ENCODE measurements around the gene BCL11A. TPM values are rescaled to one million over a fixed set of nuclear protein-coding genes. Genes with fewer than 3 reads are reported as not detected.

The BCL11A gene
- polyA plus RNA-seq, 2 of the 4 experiments (the other 2 are of a cell fraction) = 0.12 to 0.13 TPM

DNA sequence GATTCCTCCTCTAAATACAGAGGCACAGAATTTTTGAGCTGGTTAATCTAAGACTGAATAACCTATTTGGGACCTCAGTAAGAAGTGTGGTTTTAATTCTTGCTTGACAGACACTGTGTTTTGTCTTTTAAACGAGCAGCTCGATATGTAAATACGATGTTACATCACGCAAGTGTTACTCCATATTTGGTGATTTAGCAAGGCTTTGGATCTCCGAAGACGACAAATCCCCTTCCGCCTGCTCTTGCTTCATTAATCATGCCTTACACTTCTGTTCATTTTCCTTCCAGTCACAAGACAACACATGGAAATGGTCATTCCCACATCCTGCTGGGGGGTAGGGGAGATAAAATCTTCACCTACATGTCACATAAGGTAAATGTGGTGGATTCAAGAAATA lies 9.4 kb downstream of the BCL11A start (continued):
- TF ChIP-seq, protein P1, sequence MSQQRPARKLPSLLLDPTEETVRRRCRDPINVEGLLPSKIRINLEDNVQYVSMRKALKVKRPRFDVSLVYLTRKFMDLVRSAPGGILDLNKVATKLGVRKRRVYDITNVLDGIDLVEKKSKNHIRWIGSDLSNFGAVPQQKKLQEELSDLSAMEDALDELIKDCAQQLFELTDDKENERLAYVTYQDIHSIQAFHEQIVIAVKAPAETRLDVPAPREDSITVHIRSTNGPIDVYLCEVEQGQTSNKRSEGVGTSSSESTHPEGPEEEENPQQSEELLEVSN (IDR thresholded peaks at IDR 0.05; ENCODE audit: borderline replicate concordance, low read depth) = no peak
- TF ChIP-seq ESRRA (IDR thresholded peaks at IDR 0.05; ENCODE audit: borderline replicate concordance, low read length) (no peak), MAZ (IDR thresholded peaks at IDR 0.05; ENCODE audit: borderline replicate concordance, low read depth, low read length) (no peak), CEBPB (IDR thresholded peaks at IDR 0.05) (no peak)

DNA sequence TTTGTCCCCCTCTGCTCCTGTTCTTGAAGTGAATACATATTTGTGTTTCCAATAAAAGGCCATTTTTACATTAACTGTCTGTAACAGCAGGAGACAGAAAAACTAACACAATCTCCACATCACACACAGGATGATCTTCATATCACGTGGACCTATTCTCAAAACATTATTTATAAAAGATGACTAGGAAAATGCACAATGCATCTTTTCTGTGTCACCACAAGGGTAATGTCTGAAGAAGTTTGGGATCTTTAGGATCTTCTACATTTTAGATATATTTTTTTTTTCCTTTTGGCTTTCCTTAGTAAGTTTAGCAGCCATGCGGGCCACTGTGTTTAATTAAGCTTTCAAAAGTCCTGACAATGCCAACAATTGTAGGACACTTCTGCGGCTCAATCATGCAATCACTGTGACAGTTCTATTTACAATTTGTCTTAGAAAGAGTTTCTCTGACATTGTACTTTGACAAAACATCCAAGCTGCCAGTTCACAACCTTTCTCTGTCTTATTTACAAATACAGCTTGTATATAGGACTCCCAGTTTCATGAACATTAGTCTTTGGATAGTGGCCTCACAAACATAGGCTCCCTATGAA lies 12.3 kb downstream of the BCL11A start:
- Histone ChIP-seq H3K4me3 (no peak overlapping the region), H3K9me3 (no peaks in the 10 kb centered on the region), H3K27ac (no peak overlapping the region), H3K4me1 (no peaks in the 10 kb centered on the region), H3K4me2 (no peak overlapping the region)
- WGBS (ENCODE audit: missing lambda C conversion rate) = 31% methylated on average over 3 of the region's 3 CpGs
- ChIA-PET CTCF (interaction anchor here (1.1 to 5.4 kb wide), 4 partner anchors 9 to 167 kb away, joined by 3 to 37 read pairs (median 4); no protein-coding TSS in a partner anchor), POLR2A (no interaction called here)
- no peak for TF ChIP-seq ESRRA (IDR thresholded peaks at IDR 0.05; ENCODE audit: borderline replicate concordance, low read length)
- TF ChIP-seq POLR2AphosphoS2 (conservative IDR thresholded peaks at IDR 0.05; ENCODE audit: low read length) = no peak
- no peak for TF ChIP-seq MAZ (IDR thresholded peaks at IDR 0.05; ENCODE audit: borderline replicate concordance, low read depth, low read length)
- no peak for TF ChIP-seq HOXA7 (CRISPR knock-in tag; IDR thresholded peaks at IDR 0.05)
- TF ChIP-seq, protein P2, sequence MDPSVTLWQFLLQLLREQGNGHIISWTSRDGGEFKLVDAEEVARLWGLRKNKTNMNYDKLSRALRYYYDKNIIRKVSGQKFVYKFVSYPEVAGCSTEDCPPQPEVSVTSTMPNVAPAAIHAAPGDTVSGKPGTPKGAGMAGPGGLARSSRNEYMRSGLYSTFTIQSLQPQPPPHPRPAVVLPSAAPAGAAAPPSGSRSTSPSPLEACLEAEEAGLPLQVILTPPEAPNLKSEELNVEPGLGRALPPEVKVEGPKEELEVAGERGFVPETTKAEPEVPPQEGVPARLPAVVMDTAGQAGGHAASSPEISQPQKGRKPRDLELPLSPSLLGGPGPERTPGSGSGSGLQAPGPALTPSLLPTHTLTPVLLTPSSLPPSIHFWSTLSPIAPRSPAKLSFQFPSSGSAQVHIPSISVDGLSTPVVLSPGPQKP (IDR thresholded peaks at IDR 0.05; ENCODE audit: low read depth, low read length) = no peak
- TF ChIP-seq FOXS1 (CRISPR knock-in tag; IDR thresholded peaks at IDR 0.05) = no peak
- no peak for TF ChIP-seq SMC3 (IDR thresholded peaks at IDR 0.05)
- no peak for TF ChIP-seq HES2 (IDR thresholded peaks at IDR 0.05)
- no peak for TF ChIP-seq KDM1A (IDR thresholded peaks at IDR 0.05; ENCODE audit: low read depth)
- no peak for TF ChIP-seq RAD21 (conservative IDR thresholded peaks at IDR 0.05 in 1 of 2, IDR thresholded peaks at IDR 0.05 in 1 of 2)
- TF ChIP-seq EP300 (IDR thresholded peaks at IDR 0.05) = no peak
- no peak for TF ChIP-seq NFE2L2 (conservative IDR thresholded peaks at IDR 0.05; ENCODE audit: low read length)
- no peak for TF ChIP-seq EHMT2 (IDR thresholded peaks at IDR 0.05; ENCODE audit: low read depth)
- TF ChIP-seq BHLHE40 (IDR thresholded peaks at IDR 0.05; ENCODE audit: low read depth, low read length) = no peak
- TF ChIP-seq, protein P3, sequence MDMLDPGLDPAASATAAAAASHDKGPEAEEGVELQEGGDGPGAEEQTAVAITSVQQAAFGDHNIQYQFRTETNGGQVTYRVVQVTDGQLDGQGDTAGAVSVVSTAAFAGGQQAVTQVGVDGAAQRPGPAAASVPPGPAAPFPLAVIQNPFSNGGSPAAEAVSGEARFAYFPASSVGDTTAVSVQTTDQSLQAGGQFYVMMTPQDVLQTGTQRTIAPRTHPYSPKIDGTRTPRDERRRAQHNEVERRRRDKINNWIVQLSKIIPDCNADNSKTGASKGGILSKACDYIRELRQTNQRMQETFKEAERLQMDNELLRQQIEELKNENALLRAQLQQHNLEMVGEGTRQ (IDR thresholded peaks at IDR 0.05) = no peak
- no peak for TF ChIP-seq NR3C1 (IDR thresholded peaks at IDR 0.05)
- no peak for DNase-seq (ENCODE audit: low read depth in 1 of 2, low spot score in 1 of 2)
- no peak for ATAC-seq
- FAIRE-seq = no peak

- Histone ChIP-seq H3K4me2 (no peak overlapping the region), H3K4me3 (no peak overlapping the region), H3K4me1 (no peaks in the 10 kb centered on the region), H3K9me3 (no peaks in the 10 kb centered on the region), H3K27ac (no peak overlapping the region)
- POLR2A ChIA-PET = no interaction called here
- no peak for DNase-seq (ENCODE audit: low read depth in 1 of 2, low spot score in 1 of 2)
- WGBS (ENCODE audit: missing lambda C conversion rate) = 15% methylated on average over 2 of the region's 2 CpGs
- FAIRE-seq = no peak
- TF ChIP-seq, protein P1 (IDR thresholded peaks at IDR 0.05; ENCODE audit: borderline replicate concordance, low read depth) = no peak
- TF ChIP-seq POLR2A (IDR thresholded peaks at IDR 0.05; ENCODE audit: low read length) (no peak), NR3C1 (IDR thresholded peaks at IDR 0.05) (no peak), MYC (IDR thresholded peaks at IDR 0.05; ENCODE audit: borderline replicate concordance, low read length) (no peak), CBX8 (IDR thresholded peaks at IDR 0.05) (no peak), EHF (CRISPR knock-in tag; IDR thresholded peaks at IDR 0.05) (no peak), MAZ (IDR thresholded peaks at IDR 0.05; ENCODE audit: borderline replicate concordance, low read depth, low read length) (no peak), RNF2 (IDR thresholded peaks at IDR 0.05; ENCODE audit: borderline replicate concordance, low read depth) (no peak), MAFK (IDR thresholded peaks at IDR 0.05; ENCODE audit: partially characterized antibody) (no peak)
- TF ChIP-seq, protein P2 (IDR thresholded peaks at IDR 0.05; ENCODE audit: low read depth, low read length) = no peak
- TF ChIP-seq, protein P4, sequence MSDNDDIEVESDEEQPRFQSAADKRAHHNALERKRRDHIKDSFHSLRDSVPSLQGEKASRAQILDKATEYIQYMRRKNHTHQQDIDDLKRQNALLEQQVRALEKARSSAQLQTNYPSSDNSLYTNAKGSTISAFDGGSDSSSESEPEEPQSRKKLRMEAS (IDR thresholded peaks at IDR 0.05) = no peak
- no peak for ATAC-seq
- CTCF ChIA-PET = interaction anchor here (1.5 to 5.4 kb wide), 5 partner anchors 10 to 42 kb away, joined by 3 to 37 read pairs (median 6); partner anchors contain the start of gene BCL11A
These were observed 13.4 kb downstream of the BCL11A start for GRCh38 chr2:60540074-60540473.
